Hematopoietic multipotent progenitor cell (in vitro differentiated cells): ENCODE results near the gene SPG7. TPM values are rescaled to one million over a fixed set of nuclear protein-coding genes. Genes with fewer than 3 reads are reported as not detected.
A peak's percentile ranks its signal among the peaks of the same experiment; 100 is the strongest.

Experiments used
- DNase-seq, 3 donors: peaks; one replicate each; pipeline ENCODE4 v3.0.0-alpha.2; 2011 to 2015; ENCODE audit warnings: low read depth in 2 of 3, low spot score in 2 of 3
- total RNA-seq: library from RNA; depleted of rRNA; stranded (reverse); fragments of >200 nt; gene quantifications from one replicate; pipeline ENCODE4 v1.2.3, GENCODE V29; 2012

The SPG7 gene
- total RNA-seq, 1 donor, result 132 TPM

DNA sequence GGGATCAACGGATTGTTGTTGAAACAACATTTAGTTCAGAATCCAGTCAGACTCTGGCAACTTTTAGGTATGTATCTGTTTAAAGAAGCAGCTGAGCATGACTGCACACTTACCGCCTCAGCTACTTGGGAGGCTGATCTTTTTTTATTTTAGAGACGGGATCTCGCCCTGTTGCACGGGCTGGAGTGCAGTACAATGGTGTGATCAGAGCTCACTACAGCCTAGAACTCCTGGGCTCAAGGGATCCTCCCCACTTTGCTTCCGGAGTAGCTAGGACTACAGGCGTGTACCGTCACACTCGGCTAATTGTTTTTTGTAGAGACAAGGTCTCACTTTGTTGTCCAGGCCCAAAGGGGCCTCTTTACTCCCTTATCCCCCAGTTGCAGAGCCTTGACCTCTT is 2.3 kb downstream of the SPG7 start:
- no peak for DNase-seq

DNA sequence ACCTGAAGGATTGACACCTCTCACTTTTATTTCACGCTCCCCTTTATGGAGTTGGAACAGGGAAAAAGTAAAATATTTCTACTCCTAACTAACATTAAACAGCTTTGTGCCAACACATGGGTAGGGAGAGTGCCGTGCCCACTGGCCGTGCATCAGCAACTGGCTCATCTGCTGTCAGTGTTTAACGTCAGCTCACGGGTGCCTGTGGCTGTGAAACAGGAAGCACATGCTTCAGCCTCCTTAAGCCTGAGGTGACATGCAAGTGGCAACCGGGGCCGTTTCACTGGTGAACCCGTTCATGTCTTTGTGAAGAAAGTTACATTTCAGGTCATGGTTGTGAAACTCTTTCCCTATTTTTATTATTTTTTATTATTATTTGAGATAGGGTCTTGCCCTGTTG is 3.2 kb downstream of the SPG7 start:
- peak in 1 of 3 donors; percentile 58 for DNase-seq

DNA sequence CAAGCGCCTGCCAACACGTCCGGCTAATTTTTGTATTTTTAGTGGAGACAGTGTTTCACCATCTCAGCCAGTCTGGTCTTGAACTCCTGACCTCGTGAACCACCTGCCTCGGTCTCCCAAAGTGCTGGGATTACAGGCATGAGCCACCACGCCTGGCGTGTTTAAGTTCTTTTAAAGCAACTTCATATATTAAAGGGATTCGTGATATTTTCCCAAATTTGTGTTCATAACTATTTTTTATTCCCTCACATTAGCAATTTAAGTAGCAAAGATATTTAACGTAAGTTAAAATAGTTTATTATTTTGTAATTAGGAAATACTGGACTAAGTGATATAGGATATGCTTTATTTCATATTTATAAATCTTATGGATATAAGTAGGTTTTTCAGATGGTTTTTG is 4.2 kb downstream of the SPG7 start:
- no peak for DNase-seq

DNA sequence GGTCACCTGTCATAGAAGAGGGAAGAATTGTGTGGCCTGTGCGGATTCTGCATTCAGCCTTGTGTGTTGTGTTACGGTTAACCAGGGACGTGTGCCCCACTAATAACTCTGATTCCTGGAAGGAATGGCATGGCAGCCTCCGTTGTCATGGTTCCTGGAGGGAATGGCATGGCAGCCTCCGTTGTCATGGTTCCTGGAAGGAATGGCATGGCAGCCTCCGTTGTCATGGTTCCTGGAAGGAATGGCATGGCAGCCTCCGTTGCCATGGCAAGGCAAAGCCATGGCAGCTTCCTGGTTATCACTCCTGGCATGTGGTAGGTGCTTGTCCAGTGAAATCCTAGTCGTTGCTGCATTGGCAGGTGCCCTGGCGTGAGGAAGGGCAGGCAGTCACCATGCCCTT is 8.9 kb downstream of the SPG7 start:
- DNase-seq, result no peak

DNA sequence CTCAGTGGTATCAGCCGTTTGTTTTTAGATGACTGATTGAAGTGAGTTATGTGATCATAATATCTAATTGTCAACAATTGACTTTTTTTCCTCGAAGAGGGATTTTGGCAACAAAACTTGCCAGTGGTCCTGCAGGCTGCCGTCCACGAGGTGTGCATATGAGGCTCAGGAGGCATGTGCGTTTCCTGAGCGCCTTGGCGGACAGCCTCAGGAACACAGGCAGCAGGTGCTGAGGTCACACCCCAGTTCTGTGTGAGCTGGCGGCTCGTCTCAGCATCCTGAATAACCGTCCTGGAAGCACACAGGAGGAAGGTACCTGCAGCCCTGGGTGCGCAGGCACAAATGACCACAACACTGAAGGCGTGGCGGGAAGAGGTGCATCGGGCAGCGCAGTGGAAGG is 11.7 kb downstream of the SPG7 start:
- DNase-seq, result no peak

DNA sequence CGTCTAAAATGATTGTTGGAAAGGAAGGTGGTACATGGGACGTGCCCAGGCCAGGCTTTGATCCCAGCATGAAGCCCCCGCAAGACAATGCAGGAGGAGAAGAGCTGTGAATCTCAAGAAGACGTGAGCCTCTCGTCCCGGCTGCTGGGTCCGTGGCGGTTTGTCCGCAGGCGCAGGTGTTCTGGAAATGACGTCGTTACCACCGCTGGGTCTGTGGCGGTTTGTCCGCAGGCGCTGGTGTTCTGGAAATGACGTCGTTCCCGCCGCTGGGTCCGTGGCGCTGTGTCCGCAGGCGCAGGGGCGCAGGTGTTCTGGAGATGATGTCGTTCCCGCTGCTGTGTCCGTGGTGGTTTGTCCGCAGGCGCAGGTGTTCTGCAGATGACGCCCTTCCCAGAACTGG is 14.1 kb downstream of the SPG7 start:
- no peak for DNase-seq

DNA sequence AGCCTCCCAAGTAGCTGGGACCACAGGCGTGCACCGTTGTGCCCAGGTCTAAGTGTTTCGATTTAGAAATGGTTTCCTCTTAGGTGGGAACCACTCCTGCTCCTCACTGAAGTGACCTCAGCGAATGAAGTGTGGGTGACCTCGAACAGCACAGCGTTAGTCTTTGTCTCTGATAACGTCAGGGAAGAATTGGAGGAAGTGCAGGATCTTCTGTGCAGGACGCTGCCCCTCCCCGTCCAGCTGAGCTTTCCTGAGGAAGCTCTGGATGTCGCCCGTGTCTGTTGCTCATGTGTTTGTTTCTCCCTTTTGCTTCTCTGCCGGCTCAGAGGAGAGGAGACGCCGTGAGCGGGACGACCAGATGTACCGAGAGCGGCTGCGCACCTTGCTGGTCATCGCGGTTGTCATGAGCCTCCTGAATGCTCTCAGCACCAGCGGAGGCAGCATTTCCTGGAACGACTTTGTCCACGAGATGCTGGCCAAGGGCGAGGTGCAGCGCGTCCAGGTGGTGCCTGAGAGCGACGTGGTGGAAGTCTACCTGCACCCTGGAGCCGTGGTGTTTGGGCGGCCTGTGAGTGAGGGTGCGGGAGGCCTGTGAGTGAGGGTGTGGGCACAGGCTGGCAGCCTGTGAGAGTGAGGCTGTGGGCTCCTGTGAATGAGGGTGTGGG is 15.6 kb downstream of the SPG7 start:
- DNase-seq, result no peak

DNA sequence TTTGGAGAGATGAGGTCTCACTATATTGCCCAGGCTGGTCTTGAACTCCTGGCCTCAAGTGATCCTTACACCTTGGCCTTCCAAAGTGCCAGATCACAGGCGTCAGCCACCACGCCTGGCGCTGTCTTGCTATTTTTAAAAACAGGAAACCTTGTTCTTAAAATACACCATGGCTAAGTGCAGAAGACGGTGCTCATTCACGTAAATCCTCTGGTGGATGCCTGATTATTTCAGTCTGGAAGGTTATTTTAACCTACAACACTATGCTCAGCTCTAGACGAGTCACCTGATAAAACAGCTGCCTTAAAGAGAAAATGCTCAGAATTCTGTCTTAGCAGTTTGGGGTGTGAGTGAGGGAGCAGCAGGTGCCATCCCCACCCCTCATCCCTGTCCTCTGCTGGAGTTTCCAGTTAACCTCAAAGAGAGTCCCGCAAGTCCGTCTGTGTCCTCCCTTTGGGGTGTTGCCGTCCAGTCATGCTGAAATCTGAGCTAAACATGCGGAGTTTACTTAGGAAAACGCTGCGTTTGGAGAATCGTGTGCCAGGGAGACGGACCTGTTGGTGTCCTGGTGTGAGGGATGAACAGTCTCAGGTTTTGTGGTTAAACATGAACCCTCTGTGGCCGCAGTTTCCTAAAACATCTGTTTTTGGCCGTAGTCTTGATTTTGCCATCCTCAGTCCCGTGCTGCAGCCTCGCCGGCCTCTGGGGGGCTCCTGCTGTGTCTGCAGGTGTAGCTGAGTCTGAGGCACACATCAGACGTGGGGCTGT is 17.1 kb downstream of the SPG7 start:
- DNase-seq, result no peak

DNA sequence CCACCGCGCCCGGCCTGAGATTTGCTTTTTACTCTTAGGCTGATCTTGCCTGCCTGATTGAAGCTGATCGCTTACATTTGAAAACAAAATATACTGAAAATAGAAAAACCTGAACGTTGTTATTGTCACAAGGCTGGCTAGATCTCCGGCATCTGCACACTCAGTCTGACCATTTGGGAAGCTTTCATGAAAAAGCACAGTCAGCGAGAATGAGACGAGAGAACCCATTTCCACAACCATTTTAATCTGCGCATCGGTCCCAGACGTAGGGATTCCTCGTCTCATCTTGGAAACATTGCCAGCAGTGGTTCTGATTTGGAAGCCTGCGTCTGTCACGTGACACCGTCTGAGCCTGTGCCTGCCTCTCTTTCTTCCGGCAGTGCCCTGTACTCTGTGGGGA is 20.9 kb downstream of the SPG7 start:
- no peak for DNase-seq

DNA sequence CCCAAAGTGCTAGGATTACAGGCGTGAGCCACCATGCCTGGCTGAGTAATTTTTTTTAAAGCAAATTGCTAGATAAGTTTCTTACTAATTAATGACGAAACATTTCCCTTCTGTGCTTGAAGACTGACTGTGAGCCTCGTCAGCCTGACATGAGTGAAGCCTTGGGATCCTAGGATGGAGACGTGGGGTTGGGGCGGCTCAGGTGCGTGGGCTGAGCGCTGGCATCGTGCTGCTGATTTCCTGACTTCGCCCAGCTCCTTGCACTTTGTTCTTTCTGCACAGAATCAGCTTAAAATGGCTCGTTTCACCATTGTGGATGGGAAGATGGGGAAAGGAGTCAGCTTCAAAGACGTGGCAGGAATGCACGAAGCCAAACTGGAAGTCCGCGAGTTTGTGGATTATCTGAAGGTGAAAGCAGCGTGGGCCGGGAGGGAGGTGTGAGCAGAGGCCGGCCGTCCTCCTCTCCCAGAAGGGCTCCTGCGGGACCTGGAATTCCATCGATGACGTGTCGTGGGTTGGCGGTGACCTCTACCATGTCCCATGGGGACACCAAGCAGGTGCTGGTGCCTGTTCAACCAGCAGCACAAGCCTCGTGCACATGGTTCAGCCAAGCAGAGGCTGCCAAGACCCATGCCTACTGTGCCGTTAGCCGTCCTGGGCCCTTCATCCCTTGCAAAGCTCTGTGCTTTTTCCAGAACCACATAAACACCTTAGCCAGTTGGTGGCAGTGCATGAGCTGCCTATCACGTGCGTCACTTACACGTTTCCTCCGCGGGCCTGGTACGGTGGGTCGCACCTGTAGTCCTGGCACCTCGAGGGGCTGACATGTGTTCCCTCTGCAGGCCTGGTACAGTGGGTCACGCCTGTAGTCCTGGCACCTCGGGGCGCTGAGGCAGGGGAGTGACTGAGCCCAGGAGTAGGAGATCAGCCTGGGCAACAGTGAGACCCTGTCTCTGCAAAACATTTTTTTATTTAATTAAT is 22.5 kb downstream of the SPG7 start:
- DNase-seq, result no peak

DNA sequence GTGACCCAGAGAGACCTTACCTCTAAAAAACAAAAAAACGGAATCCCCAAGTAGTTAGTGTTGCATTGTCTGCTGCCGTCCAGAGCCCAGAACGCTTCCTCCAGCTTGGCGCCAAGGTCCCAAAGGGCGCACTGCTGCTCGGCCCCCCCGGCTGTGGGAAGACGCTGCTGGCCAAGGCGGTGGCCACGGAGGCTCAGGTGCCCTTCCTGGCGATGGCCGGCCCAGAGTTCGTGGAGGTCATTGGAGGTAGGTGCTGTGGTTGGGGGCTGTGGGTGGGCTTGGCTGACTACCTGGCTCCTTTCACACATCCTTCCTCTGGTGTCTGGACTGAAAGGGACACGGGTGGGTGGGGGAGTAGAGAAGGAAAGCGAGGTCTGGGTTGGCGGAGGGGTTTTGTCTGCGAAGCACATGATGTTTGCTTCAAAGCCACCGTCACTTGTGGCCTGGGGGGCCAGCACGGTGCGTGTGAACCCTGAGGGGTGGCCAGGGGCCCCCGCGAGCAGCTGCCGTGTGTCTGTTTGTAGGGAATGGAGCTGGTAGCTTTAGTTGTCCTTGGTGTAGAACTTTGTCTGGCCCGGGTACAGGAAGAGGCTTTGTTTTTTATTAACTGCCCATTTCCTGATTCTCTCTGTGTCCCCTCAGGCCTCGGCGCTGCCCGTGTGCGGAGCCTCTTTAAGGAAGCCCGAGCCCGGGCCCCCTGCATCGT is 23.8 kb downstream of the SPG7 start:
- DNase-seq, result no peak

DNA sequence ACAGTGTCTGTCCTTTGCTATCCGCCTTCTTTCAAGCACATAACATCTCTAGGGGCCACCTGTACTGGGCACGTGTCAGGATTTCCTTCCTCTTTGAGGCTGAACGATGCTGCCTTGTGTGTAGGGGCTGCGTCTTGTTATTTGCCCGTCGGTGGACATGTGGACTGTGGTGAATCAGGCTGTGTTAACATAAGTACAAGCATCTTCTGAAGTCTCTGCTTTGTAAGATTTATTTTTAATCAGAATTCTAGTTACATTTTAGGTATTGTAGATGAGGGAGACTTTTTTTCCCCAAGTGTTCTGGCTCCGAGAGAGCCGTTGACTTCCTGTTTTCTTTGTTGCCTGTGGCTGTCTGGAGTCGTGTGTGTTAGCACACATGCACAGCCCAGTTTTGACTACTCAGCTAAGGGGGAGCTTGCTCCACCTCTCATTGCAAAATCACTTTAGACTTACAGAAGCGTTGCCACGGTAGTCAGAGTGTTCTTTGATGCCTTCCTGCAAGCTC is 26.1 kb downstream of the SPG7 start:
- peak; percentile 13 to 93 (median 88) for DNase-seq

DNA sequence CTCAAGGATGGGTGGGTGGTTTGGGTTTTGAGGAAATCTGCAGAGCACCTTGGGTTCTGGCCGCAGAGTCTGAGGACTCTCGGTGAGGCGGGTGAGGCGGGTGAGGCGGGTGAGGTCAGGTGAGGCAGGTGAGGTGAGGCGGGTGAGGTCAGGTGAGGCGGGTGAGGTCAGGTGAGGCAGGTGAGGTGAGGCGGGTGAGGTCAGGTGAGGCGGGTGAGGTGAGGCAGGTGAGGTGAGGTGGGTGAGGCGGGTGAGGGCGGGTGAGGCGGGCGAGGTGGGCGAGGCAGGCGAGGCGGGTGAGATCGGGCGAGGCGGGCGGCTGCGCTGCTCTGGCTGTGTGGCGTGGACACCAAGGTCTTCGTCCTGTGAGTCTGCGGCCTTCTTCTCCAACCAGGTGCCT is 28.2 kb downstream of the SPG7 start:
- DNase-seq, result no peak

DNA sequence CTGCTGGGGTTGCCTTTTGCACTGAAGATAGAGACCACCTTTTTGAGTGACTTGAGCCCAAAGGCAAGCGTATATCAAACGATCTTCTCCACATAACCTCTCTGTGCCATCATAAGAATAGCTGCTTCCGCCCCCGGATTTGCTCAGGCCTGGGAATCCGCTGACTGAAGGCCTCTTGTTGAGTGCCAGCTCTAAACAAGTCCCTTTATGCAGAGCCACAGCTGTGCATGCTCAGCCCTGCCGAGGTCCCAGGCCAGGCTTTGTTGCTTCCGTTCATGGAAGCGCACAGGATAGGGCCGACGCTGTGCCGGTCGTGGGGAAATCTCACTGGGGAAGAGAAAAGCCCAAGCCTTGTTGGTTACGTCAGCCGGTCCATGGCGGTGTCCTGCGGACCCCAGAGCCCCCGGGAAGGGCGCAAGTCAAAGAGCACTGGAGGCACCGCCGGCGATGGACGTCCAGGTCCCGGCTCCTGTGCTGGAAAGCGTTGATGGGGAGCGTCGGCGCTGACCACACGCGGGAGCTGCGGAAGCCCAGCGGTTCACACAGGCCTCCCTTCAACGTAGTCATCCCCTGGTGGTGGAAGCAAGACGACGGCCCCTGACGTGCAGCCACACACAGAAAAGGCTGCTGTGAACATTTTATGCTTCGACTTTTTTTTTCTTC is 28.8 kb downstream of the SPG7 start:
- no peak for DNase-seq

DNA sequence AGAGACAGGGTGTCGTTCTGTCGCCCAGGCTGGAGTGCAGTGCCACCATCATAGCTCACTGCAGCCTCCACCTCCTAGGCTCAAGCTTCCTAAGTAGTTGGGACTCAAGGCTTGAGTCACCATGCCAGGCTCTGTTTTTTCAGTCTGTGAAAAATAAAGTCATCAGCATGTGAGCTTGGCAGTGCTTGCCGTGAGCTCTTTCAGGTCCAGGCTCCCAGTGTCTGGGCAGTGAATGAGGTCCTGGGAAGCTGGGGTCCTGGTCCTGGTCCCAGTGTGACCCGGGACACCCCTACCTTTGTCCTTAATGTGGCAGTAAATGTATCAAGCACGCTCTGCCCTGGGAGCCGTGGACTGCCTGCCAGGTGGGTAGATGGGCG is 29.3 kb downstream of the SPG7 start:
- no peak for DNase-seq

DNA sequence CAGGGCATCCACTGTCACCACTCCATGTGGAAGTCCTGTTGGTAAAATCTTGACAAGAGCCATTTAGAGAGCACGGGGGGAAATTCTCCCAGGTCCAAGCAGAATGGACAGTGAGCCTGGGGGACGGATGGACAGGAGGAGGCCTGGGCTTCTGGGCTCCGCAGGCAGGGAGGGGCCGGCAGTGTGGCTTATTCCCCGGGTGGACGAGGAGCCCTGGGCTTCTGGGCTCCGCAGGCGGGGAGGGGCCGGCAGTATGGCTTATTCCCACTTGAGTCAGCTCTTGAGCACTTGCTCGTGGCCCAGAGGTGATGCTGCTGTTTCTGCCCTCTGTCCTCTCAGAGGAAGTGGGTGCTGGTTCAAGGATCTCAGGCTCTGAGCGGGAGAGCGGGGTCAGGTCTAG is 30.1 kb downstream of the SPG7 start:
- DNase-seq, result no peak

DNA sequence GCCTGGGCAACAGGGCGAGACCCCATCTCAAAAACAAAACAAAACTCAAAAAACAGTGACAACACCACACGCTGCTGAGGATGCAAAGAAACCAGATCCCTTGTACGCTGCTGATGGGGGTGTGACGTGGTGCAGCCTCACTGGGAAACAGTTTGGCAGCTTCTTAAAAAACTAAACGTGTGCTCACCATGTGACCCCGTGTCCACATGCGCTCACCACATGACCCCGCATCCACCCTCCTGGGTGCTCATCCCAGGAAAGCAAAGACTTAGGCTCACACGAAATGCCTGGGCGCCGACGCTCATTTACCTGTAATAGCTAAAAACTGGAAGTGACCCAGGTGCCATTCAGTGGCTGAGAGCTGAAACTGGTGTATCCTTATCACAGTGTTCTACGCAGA is 32.4 kb downstream of the SPG7 start:
- no peak for DNase-seq

DNA sequence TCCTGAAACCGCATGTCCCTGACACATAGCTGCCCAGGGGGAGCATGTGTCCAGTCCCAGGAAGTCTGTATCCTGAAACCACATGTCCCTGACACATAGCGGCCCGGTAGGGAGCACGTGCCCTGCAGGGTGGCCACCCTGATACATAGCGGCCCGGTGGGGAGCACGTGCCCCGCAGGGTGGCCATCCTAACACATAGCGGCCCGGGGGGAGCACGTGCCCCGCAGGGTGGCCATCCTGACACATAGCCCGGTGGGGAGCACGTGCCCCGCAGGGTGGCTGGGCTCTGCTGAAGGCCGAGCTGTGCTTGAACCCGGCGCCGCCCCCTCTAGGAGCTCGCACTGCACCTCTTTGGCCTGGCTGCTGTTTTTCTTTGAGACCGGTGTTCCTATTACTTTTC is 33.6 kb downstream of the SPG7 start:
- DNase-seq, result no peak

DNA sequence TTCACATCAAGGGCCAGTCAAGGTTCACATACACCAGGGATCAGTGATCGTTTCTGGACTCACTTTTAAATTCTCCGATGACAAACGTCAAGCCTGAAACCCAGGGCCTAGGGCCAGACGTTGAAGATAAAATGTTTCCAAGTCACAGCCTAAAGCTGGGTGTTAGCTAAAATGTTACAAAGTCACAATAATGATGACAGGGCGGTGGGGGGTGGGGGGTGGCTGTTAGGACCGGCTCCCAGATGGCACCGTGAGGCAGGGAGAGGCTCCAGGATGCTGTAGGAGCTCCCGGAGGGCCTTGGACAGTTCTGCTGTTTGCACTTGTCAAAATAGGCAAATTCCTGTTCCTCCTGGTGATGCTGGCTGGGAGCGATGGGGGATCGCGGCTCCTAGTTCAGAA is 35.9 kb downstream of the SPG7 start:
- DNase-seq, result no peak

DNA sequence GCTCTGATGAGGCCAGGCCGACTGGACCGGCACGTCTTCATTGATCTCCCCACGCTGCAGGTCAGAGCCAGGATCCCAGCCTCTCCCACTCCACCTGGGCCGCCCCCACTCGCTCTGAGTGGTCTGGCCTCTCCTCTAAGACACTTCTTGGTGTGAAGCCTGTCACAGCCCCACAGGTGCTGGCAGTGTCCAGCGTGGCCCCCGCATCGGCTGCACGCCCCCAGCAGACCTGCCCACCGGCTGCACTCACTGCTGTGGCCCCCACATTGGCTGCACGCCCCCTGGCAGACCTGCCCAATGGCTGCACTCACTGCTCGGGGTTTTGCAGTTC is 36.5 kb downstream of the SPG7 start:
- no peak for DNase-seq
